ENCODE results near the gene GPR78. TPM values are rescaled to one million over a fixed set of nuclear protein-coding genes. Genes with fewer than 3 reads are reported as not detected.

Gene GPR78
- total and polyA plus RNA-seq, 4 donors: not detected

GRCh38 chr4:8543623-8544022 is 36.6 kb upstream of the GPR78 start:
- DNase-seq (ENCODE audit: low spot score): no peak
- no peaks in the 10 kb centered on the region for H3K36me3 ChIP-seq (ENCODE audit: control insufficient read depth in 4 of 4, insufficient read depth in 3 of 4, low read depth in 1 of 4, low read length in 3 of 4)
- no peak overlapping the region for H3K27ac ChIP-seq (ENCODE audit: low read depth in 1 of 2, low read length in 2 of 2)
- TF ChIP-seq FOXA1 (IDR thresholded peaks at IDR 0.05) (no peak), ZBTB33 (IDR thresholded peaks at IDR 0.05) (no peak), GABPA (IDR thresholded peaks at IDR 0.05 in 1 of 2, conservative IDR thresholded peaks at IDR 0.05 in 1 of 2) (no peak), ATF3 (IDR thresholded peaks at IDR 0.05) (no peak), JUND (IDR thresholded peaks at IDR 0.05) (no peak), TAF1 (conservative IDR thresholded peaks at IDR 0.05) (no peak), HNF4G (IDR thresholded peaks at IDR 0.05) (no peak), HNF4A (conservative IDR thresholded peaks at IDR 0.05) (no peak), YY1 (IDR thresholded peaks at IDR 0.05) (no peak), FOXA2 (IDR thresholded peaks at IDR 0.05) (no peak), RAD21 (IDR thresholded peaks at IDR 0.05) (no peak), SP1 (IDR thresholded peaks at IDR 0.05) (no peak), REST (IDR thresholded peaks at IDR 0.05) (no peak)
- TF ChIP-seq, protein P1, sequence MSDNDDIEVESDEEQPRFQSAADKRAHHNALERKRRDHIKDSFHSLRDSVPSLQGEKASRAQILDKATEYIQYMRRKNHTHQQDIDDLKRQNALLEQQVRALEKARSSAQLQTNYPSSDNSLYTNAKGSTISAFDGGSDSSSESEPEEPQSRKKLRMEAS (IDR thresholded peaks at IDR 0.05): no peak
- TF ChIP-seq, protein P2, sequence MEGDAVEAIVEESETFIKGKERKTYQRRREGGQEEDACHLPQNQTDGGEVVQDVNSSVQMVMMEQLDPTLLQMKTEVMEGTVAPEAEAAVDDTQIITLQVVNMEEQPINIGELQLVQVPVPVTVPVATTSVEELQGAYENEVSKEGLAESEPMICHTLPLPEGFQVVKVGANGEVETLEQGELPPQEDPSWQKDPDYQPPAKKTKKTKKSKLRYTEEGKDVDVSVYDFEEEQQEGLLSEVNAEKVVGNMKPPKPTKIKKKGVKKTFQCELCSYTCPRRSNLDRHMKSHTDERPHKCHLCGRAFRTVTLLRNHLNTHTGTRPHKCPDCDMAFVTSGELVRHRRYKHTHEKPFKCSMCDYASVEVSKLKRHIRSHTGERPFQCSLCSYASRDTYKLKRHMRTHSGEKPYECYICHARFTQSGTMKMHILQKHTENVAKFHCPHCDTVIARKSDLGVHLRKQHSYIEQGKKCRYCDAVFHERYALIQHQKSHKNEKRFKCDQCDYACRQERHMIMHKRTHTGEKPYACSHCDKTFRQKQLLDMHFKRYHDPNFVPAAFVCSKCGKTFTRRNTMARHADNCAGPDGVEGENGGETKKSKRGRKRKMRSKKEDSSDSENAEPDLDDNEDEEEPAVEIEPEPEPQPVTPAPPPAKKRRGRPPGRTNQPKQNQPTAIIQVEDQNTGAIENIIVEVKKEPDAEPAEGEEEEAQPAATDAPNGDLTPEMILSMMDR (IDR thresholded peaks at IDR 0.05; ENCODE audit: low read depth, low read length, missing input control): no peak
- H3K27me3 ChIP-seq (ENCODE audit: control insufficient read depth in 4 of 4, insufficient read depth in 4 of 4, low read length in 3 of 4): no peaks in the 10 kb centered on the region
- whole genome bisulfite sequencing: 89% methylated on average over 10 of the region's 10 CpGs
- no peaks in the 10 kb centered on the region for H3K4me1 ChIP-seq (ENCODE audit: control insufficient read depth in 4 of 4, insufficient read depth in 4 of 4, low read length in 3 of 4)
- no peaks in the 10 kb centered on the region for H3K9me3 ChIP-seq (ENCODE audit: control insufficient read depth in 4 of 4, low read length in 3 of 4)
- no peak overlapping the region for H3K4me3 ChIP-seq (ENCODE audit: low read depth in 1 of 3, low read length in 3 of 3)
- H3K9ac ChIP-seq (ENCODE audit: low read depth in 1 of 2, low read length in 2 of 2): no peak overlapping the region

- 96% methylated on average over 3 of the region's 3 CpGs for WGBS
- no peak for TF ChIP-seq FOXA1 (IDR thresholded peaks at IDR 0.05)
- TF ChIP-seq HNF4G (IDR thresholded peaks at IDR 0.05): no peak
- TF ChIP-seq RXRA (IDR thresholded peaks at IDR 0.05): no peak
- no peak for TF ChIP-seq RAD21 (IDR thresholded peaks at IDR 0.05)
- H3K27me3 ChIP-seq (ENCODE audit: control insufficient read depth in 4 of 4, insufficient read depth in 4 of 4, low read length in 3 of 4): no peaks in the 10 kb centered on the region
- no peak overlapping the region for H3K4me3 ChIP-seq (ENCODE audit: low read depth in 1 of 3, low read length in 3 of 3)
- no peak for DNase-seq (ENCODE audit: low spot score)
- H3K9me3 ChIP-seq (ENCODE audit: control insufficient read depth in 4 of 4, low read length in 3 of 4): no peaks in the 10 kb centered on the region
- H3K27ac ChIP-seq (ENCODE audit: low read depth in 1 of 2, low read length in 2 of 2): no peak overlapping the region
- no peak overlapping the region for H3K9ac ChIP-seq (ENCODE audit: low read depth in 1 of 2, low read length in 2 of 2)
- no peaks in the 10 kb centered on the region for H3K36me3 ChIP-seq (ENCODE audit: control insufficient read depth in 4 of 4, insufficient read depth in 3 of 4, low read depth in 1 of 4, low read length in 3 of 4)
- no peaks in the 10 kb centered on the region for H3K4me1 ChIP-seq (ENCODE audit: control insufficient read depth in 4 of 4, insufficient read depth in 4 of 4, low read length in 3 of 4)
Measured at GRCh38 chr4:8544282-8544681, 35.9 kb upstream of the GPR78 start.
